ENCODE data around the gene DTX1.

DTX1 gene

GRCh38 chr12:113130457-113131135 is 74.1 kb downstream of the DTX1 start:
- no peak overlapping the region for H3K27ac ChIP-seq (ENCODE audit: poor library complexity, severe bottlenecking)
- DNase-seq (ENCODE audit: low spot score) (no peak), ATAC-seq (ENCODE audit: low read depth) (peak; percentile 44; the same call in 1 of the 3 replicates)
- no peaks in the 10 kb centered on the region for H3K9me3 ChIP-seq (ENCODE audit: severe bottlenecking)
- H3K4me3 ChIP-seq (ENCODE audit: severe bottlenecking): no peak overlapping the region
- peaks cover 4% of the 10 kb centered on the region for H3K27me3 ChIP-seq (ENCODE audit: insufficient read depth, poor library complexity, severe bottlenecking)
- no peaks in the 10 kb centered on the region for H3K36me3 ChIP-seq (ENCODE audit: low read depth)
- TF ChIP-seq CTCF (IDR thresholded peaks at IDR 0.05; ENCODE audit: poor library complexity, severe bottlenecking): no peak
- H3K4me1 ChIP-seq (ENCODE audit: insufficient read depth, poor library complexity, severe bottlenecking): no peaks in the 10 kb centered on the region

GRCh38 chr12:113131556-113131955 is 75.0 kb downstream of the DTX1 start:
- no peak overlapping the region for H3K4me3 ChIP-seq (ENCODE audit: severe bottlenecking)
- ATAC-seq (ENCODE audit: low read depth): no peak

GRCh38 chr12:113133036-113133435 is 76.5 kb downstream of the DTX1 start:
- Histone ChIP-seq H3K4me1 (ENCODE audit: insufficient read depth, poor library complexity, severe bottlenecking) (no peaks in the 10 kb centered on the region), H3K4me3 (ENCODE audit: severe bottlenecking) (no peak overlapping the region), H3K36me3 (ENCODE audit: low read depth) (no peaks in the 10 kb centered on the region), H3K9me3 (ENCODE audit: severe bottlenecking) (no peaks in the 10 kb centered on the region), H3K27ac (ENCODE audit: poor library complexity, severe bottlenecking) (no peak overlapping the region), H3K27me3 (ENCODE audit: insufficient read depth, poor library complexity, severe bottlenecking) (peaks cover 4% of the 10 kb centered on the region)
- DNase-seq (ENCODE audit: low spot score) (no peak), ATAC-seq (ENCODE audit: low read depth) (no peak)
- no peak for TF ChIP-seq CTCF (IDR thresholded peaks at IDR 0.05; ENCODE audit: poor library complexity, severe bottlenecking)

More at GRCh38 chr12:113131556-113131955, 75.0 kb downstream of the DTX1 start:
- H3K4me1 ChIP-seq (ENCODE audit: insufficient read depth, poor library complexity, severe bottlenecking): no peaks in the 10 kb centered on the region
- no peaks in the 10 kb centered on the region for H3K36me3 ChIP-seq (ENCODE audit: low read depth)
- peaks cover 4% of the 10 kb centered on the region for H3K27me3 ChIP-seq (ENCODE audit: insufficient read depth, poor library complexity, severe bottlenecking)
- H3K27ac ChIP-seq (ENCODE audit: poor library complexity, severe bottlenecking): no peak overlapping the region
- TF ChIP-seq CTCF (IDR thresholded peaks at IDR 0.05; ENCODE audit: poor library complexity, severe bottlenecking): no peak
- no peaks in the 10 kb centered on the region for H3K9me3 ChIP-seq (ENCODE audit: severe bottlenecking)
- DNase-seq (ENCODE audit: low spot score): no peak

- H3K4me3 ChIP-seq (ENCODE audit: severe bottlenecking): no peak overlapping the region
These were observed 77.1 kb downstream of the DTX1 start for GRCh38 chr12:113133666-113134065.

More at GRCh38 chr12:113133666-113134065, 77.1 kb downstream of the DTX1 start:
- Histone ChIP-seq H3K4me1 (ENCODE audit: insufficient read depth, poor library complexity, severe bottlenecking) (no peaks in the 10 kb centered on the region), H3K36me3 (ENCODE audit: low read depth) (no peaks in the 10 kb centered on the region), H3K27ac (ENCODE audit: poor library complexity, severe bottlenecking) (no peak overlapping the region), H3K9me3 (ENCODE audit: severe bottlenecking) (no peaks in the 10 kb centered on the region), H3K27me3 (ENCODE audit: insufficient read depth, poor library complexity, severe bottlenecking) (peaks cover 4% of the 10 kb centered on the region)
- ATAC-seq (ENCODE audit: low read depth): no peak
- DNase-seq (ENCODE audit: low spot score): no peak
- no peak for TF ChIP-seq CTCF (IDR thresholded peaks at IDR 0.05; ENCODE audit: poor library complexity, severe bottlenecking)
